Ishikawa (cell line): Measurements from ENCODE around the gene ADAMTS13.

ENCODE experiments used
- CREB1 ChIP-seq: IDR thresholded peaks from 2 replicates; pipeline ENCODE4 v1.6.1; 2012; ENCODE audit warnings: low read depth
- EP300 ChIP-seq: IDR thresholded peaks from 2 replicates; pipeline ENCODE4 v1.6.1; 2012; ENCODE audit warnings: borderline replicate concordance
- FOXM1 ChIP-seq: IDR thresholded peaks from 2 replicates; pipeline ENCODE4 v1.6.1; 2012; ENCODE audit warnings: low read depth, borderline replicate concordance
- TAF1 ChIP-seq: IDR thresholded peaks from 2 replicates; pipeline ENCODE4 v1.6.1; 2012; ENCODE audit warnings: low read depth, mild to moderate bottlenecking
- TCF12 ChIP-seq: IDR thresholded peaks from 2 replicates; pipeline ENCODE4 v1.6.1; 2012; ENCODE audit warnings: low read depth
- TF ChIP-seq, protein P1 (sequence below): IDR thresholded peaks from 2 replicates; pipeline ENCODE4 v1.6.1; 2012
- TF ChIP-seq, protein P2 (sequence below): IDR thresholded peaks from 2 replicates; pipeline ENCODE4 v1.6.1; 2012

DNA sequence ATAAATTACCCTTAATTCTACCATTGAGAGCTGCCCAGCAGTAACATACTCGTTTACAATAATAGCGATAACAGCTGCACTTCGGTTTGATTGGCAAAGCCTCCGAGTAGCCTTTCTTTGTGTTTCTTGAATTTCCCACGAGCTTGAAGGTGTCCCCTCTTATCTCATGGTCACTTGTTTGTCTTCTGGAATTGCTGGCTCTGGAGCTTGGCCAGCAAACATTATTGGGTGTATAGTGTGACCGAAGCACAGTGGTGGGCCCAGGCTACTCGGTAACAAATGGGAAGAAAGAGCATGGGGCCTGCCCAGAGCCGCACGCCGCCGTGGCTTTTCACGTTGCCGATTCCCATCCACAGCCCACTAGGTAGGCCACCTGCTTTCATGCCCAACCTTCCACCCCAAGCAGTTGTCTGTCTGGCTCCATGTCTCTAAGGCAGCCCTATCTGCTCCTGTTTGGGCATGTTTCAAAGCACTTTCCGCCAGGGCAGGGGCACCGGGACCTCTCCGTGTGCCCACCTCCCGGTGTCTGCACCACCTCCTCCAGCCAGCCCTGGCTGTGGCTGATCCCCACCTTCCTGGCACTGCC is 37.3 kb upstream of the ADAMTS13 start:
- no peak for TF ChIP-seq EP300
- TF ChIP-seq, protein P1, sequence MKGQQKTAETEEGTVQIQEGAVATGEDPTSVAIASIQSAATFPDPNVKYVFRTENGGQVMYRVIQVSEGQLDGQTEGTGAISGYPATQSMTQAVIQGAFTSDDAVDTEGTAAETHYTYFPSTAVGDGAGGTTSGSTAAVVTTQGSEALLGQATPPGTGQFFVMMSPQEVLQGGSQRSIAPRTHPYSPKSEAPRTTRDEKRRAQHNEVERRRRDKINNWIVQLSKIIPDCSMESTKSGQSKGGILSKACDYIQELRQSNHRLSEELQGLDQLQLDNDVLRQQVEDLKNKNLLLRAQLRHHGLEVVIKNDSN: no peak
- no peak for TF ChIP-seq FOXM1
- TF ChIP-seq TCF12: no peak
- TF ChIP-seq, protein P2, sequence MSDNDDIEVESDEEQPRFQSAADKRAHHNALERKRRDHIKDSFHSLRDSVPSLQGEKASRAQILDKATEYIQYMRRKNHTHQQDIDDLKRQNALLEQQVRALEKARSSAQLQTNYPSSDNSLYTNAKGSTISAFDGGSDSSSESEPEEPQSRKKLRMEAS: no peak
- TF ChIP-seq CREB1: no peak
- no peak for TF ChIP-seq TAF1
